Mesenchymal stem cell (in vitro differentiated cells and primary cell): ENCODE measurements around the gene NPAS2.

ENCODE experiments used
- DNase-seq: peaks from one replicate; pipeline ENCODE4 v3.0.0-alpha.2; 2013
- H2AFZ ChIP-seq: one replicate; pipeline ENCODE4 v1.6.1; 2013; ENCODE audit warnings: low read depth, mild to moderate bottlenecking, control low read depth, inconsistent platforms, low read length, moderate library complexity
- H2AK5ac ChIP-seq: 2 replicates; pipeline ENCODE4 v1.6.1; 2013; ENCODE audit warnings: low read length, moderate library complexity, mild to moderate bottlenecking, inconsistent platforms; ENCODE audit not compliant: severe bottlenecking
- H2BK120ac ChIP-seq: one replicate; pipeline ENCODE4 v1.6.1; 2013; ENCODE audit warnings: low read depth, mild to moderate bottlenecking, inconsistent platforms, low read length, moderate library complexity
- H2BK12ac ChIP-seq, 2 experiments: one replicate each; pipeline ENCODE4 v1.6.1; 2013; ENCODE audit warnings: inconsistent platforms in 2 of 2, low read length in 2 of 2, mild to moderate bottlenecking in 2 of 2, moderate library complexity in 2 of 2, control low read depth in 1 of 2
- H2BK15ac ChIP-seq: one replicate; pipeline ENCODE4 v1.6.1; 2013; ENCODE audit warnings: mild to moderate bottlenecking, low read depth, inconsistent platforms; ENCODE audit not compliant: poor library complexity, severe bottlenecking
- H2BK5ac ChIP-seq: 2 replicates; pipeline ENCODE4 v1.6.1; 2013; ENCODE audit warnings: low read depth, mild to moderate bottlenecking, low read length, control low read depth, inconsistent platforms; ENCODE audit not compliant: poor library complexity, severe bottlenecking
- H3K14ac ChIP-seq, 2 experiments: one replicate each; pipeline ENCODE4 v1.6.1; 2013; ENCODE audit warnings: inconsistent platforms in 2 of 2, low read length in 2 of 2, control low read depth in 1 of 2, mild to moderate bottlenecking in 1 of 2, moderate library complexity in 1 of 2
- H3K18ac ChIP-seq, 2 experiments: one replicate each; pipeline ENCODE4 v1.6.1; 2013; ENCODE audit warnings: inconsistent platforms in 2 of 2, low read length in 2 of 2, control low read depth in 1 of 2, low read depth in 1 of 2, mild to moderate bottlenecking in 1 of 2
- H3K23ac ChIP-seq, 2 experiments: one replicate each; pipeline ENCODE4 v1.6.1; 2013; ENCODE audit warnings: inconsistent platforms in 2 of 2, low read length in 2 of 2, mild to moderate bottlenecking in 2 of 2, moderate library complexity in 2 of 2, control low read depth in 1 of 2
- H3K27ac ChIP-seq: 2 replicates; pipeline ENCODE4 v1.5.1; 2013; ENCODE audit warnings: mild to moderate bottlenecking, moderate library complexity, low read length, control low read depth, inconsistent platforms; ENCODE audit not compliant: poor library complexity, severe bottlenecking
- H3K27me3 ChIP-seq, 2 experiments: 2 replicates each; pipeline versions ENCODE4 v1.6.1 to v1.7.0; 2013; ENCODE audit warnings: low read length in 2 of 2, mild to moderate bottlenecking in 2 of 2, moderate library complexity in 2 of 2, control low read depth in 1 of 2, inconsistent platforms in 1 of 2; ENCODE audit not compliant: control insufficient read depth in 1 of 2, insufficient read depth in 1 of 2
- H3K36me3 ChIP-seq, 2 experiments: 2 replicates each; pipeline versions ENCODE4 v1.6.1 to v1.7.0; 2013; ENCODE audit warnings: low read length in 2 of 2, control low read depth in 1 of 2, inconsistent platforms in 1 of 2, low read depth in 1 of 2, mild to moderate bottlenecking in 1 of 2; ENCODE audit not compliant: insufficient read depth in 2 of 2, control insufficient read depth in 1 of 2
- H3K4ac ChIP-seq, 2 experiments: one replicate each; pipeline ENCODE4 v1.6.1; 2013; ENCODE audit warnings: inconsistent platforms in 2 of 2, low read length in 2 of 2, mild to moderate bottlenecking in 2 of 2, moderate library complexity in 2 of 2, control low read depth in 1 of 2, low read depth in 1 of 2
- H3K4me1 ChIP-seq: 2 replicates; pipeline ENCODE4 v1.6.1; 2013; ENCODE audit warnings: low read depth, low read length, control low read depth; ENCODE audit not compliant: control insufficient read depth, insufficient read depth
- H3K4me2 ChIP-seq: 2 replicates; pipeline ENCODE4 v1.6.1; 2013; ENCODE audit warnings: low read length, mild to moderate bottlenecking, inconsistent platforms; ENCODE audit not compliant: poor library complexity, severe bottlenecking
- H3K4me3 ChIP-seq, 2 experiments: 2 replicates each; pipeline versions ENCODE4 v1.5.1 to v1.7.0; 2013; ENCODE audit warnings: low read length in 2 of 2, mild to moderate bottlenecking in 2 of 2, control low read depth in 1 of 2, low read depth in 1 of 2; ENCODE audit not compliant: insufficient read depth in 1 of 2
- H3K79me1 ChIP-seq: replicated peaks from 2 replicates; pipeline ENCODE4 v1.6.1; 2013; ENCODE audit warnings: mild to moderate bottlenecking, control low read depth, low read length, inconsistent platforms; ENCODE audit not compliant: poor library complexity, severe bottlenecking
- H3K9ac ChIP-seq: 2 replicates; pipeline ENCODE4 v1.7.0; 2013; ENCODE audit warnings: mild to moderate bottlenecking, low read length, moderate library complexity
- H3K9me3 ChIP-seq: 2 replicates; pipeline ENCODE4 v1.7.0; 2013; ENCODE audit warnings: mild to moderate bottlenecking, low read length; ENCODE audit not compliant: control insufficient read depth
- H4K8ac ChIP-seq: one replicate; pipeline ENCODE4 v1.6.1; 2013; ENCODE audit warnings: inconsistent platforms, mild to moderate bottlenecking, low read length, moderate library complexity
- H4K91ac ChIP-seq: one replicate; pipeline ENCODE4 v1.6.1; 2013; ENCODE audit warnings: mild to moderate bottlenecking, low read length, inconsistent platforms
- WGBS: methylation state at CpG from one replicate; pipeline ENCODE4 v1.1.7; 2013; ENCODE audit warnings: mixed read lengths; 5-methylcytosine and 5-hydroxymethylcytosine counted together

NPAS2 gene

GRCh38 chr2:100861340-100861739 lies 41.4 kb downstream of the NPAS2 start:
- 97% methylated on average over 4 of the region's 4 CpGs for WGBS
- no peak overlapping the region for H4K91ac ChIP-seq

GRCh38 chr2:100862081-100862480 lies 42.1 kb downstream of the NPAS2 start:
- Histone ChIP-seq H3K14ac (no peak overlapping the region), H3K9me3 (no peaks in the 10 kb centered on the region), H3K9ac (no peak overlapping the region), H2AK5ac (no peak overlapping the region), H2AFZ (no peak overlapping the region), H3K4me1 (peaks cover 2% of the 10 kb centered on the region), H4K8ac (no peak overlapping the region), H3K36me3 (no peaks in the 10 kb centered on the region), H3K79me1 (no peaks in the 10 kb centered on the region), H3K27me3 (no peaks in the 10 kb centered on the region), H2BK12ac (no peak overlapping the region), H3K4me3 (no peak overlapping the region), H2BK120ac (no peak overlapping the region), H3K27ac (no peak overlapping the region), H2BK15ac (no peak overlapping the region), H3K4ac (no peak overlapping the region), H3K23ac (no peak overlapping the region), H2BK5ac (no peak overlapping the region), H3K18ac (no peak overlapping the region), H4K91ac (no peak overlapping the region), H3K4me2 (no peak overlapping the region)
- no peak for DNase-seq
- WGBS, result 96% methylated on average over 5 of the region's 5 CpGs

More at GRCh38 chr2:100861340-100861739, 41.4 kb downstream of the NPAS2 start:
- Histone ChIP-seq H3K4me3 (no peak overlapping the region), H2AK5ac (no peak overlapping the region), H3K23ac (no peak overlapping the region), H3K4ac (no peak overlapping the region), H3K27ac (no peak overlapping the region), H2BK12ac (no peak overlapping the region), H3K9ac (no peak overlapping the region), H3K18ac (peak overlapping the region in 1 of 2 experiments; percentile 29), H2BK120ac (no peak overlapping the region), H3K36me3 (no peaks in the 10 kb centered on the region), H4K8ac (no peak overlapping the region), H3K79me1 (no peaks in the 10 kb centered on the region), H2AFZ (no peak overlapping the region), H3K27me3 (no peaks in the 10 kb centered on the region), H3K4me2 (no peak overlapping the region), H2BK15ac (no peak overlapping the region), H3K14ac (no peak overlapping the region), H3K9me3 (no peaks in the 10 kb centered on the region), H2BK5ac (no peak overlapping the region), H3K4me1 (peaks cover 2% of the 10 kb centered on the region)
- DNase-seq, result no peak

GRCh38 chr2:100865816-100866460 lies 46.0 kb downstream of the NPAS2 start:
- Histone ChIP-seq H3K4me3 (no peak overlapping the region), H3K18ac (peak overlapping the region; percentile 45 to 85), H4K91ac (peak overlapping the region; percentile 43), H3K27me3 (no peaks in the 10 kb centered on the region), H3K36me3 (no peaks in the 10 kb centered on the region), H2BK5ac (no peak overlapping the region), H2AK5ac (no peak overlapping the region), H2AFZ (no peak overlapping the region), H3K23ac (no peak overlapping the region), H3K4me2 (no peak overlapping the region), H3K27ac (no peak overlapping the region), H2BK12ac (peak overlapping the region; percentile 29 to 38), H3K4ac (no peak overlapping the region), H3K14ac (peak overlapping the region in 1 of 2 experiments; percentile 83), H3K9ac (peak overlapping the region; percentile 57), H3K4me1 (peaks cover 2% of the 10 kb centered on the region), H2BK120ac (no peak overlapping the region), H2BK15ac (no peak overlapping the region), H3K79me1 (no peaks in the 10 kb centered on the region), H4K8ac (no peak overlapping the region), H3K9me3 (peaks cover 11% of the 10 kb centered on the region)
- peak; percentile 84 for DNase-seq
- WGBS, result 68% methylated on average over 5 of the region's 5 CpGs

GRCh38 chr2:100868083-100868482 lies 48.1 kb downstream of the NPAS2 start:
- no peaks in the 10 kb centered on the region for H3K27me3 ChIP-seq
- H3K9ac ChIP-seq, result no peak overlapping the region
- no peak overlapping the region for H2BK12ac ChIP-seq
- no peak overlapping the region for H3K18ac ChIP-seq
- no peak for DNase-seq
- H3K14ac ChIP-seq, result no peak overlapping the region
- no peak overlapping the region for H3K4ac ChIP-seq
- peaks cover 11% of the 10 kb centered on the region for H3K9me3 ChIP-seq
- H2AK5ac ChIP-seq, result no peak overlapping the region
- H2BK120ac ChIP-seq, result no peak overlapping the region
- H2BK15ac ChIP-seq, result no peak overlapping the region
- no peak overlapping the region for H4K91ac ChIP-seq
- H3K36me3 ChIP-seq, result no peaks in the 10 kb centered on the region
- no peak overlapping the region for H3K4me3 ChIP-seq
- H2BK5ac ChIP-seq, result no peak overlapping the region
- H2AFZ ChIP-seq, result no peak overlapping the region
- H4K8ac ChIP-seq, result no peak overlapping the region
- no peaks in the 10 kb centered on the region for H3K79me1 ChIP-seq
- H3K4me2 ChIP-seq, result no peak overlapping the region
- H3K23ac ChIP-seq, result no peak overlapping the region
- H3K27ac ChIP-seq, result no peak overlapping the region
- peaks cover 2% of the 10 kb centered on the region for H3K4me1 ChIP-seq
